Esophagus squamous epithelium (tissue), 4 donors: ENCODE measurements around the gene DLG2.

Experiments
- POLR2A ChIP-seq, 4 donors: fragments of 450-650 bp; IDR thresholded peaks; one replicate each; pipeline ENCODE4 v1.6.1; 2017; ENCODE audit warnings: antibody characterized with exemption in 4 of 4, mild to moderate bottlenecking in 4 of 4, moderate library complexity in 3 of 4
- TF ChIP-seq, protein P1 (sequence below), 6 experiments: fragments of 450-650 bp in 4 of 6; fragments of 200-600 bp in 2 of 6; sonication (generic) in 2 of 6; IDR thresholded peaks; one replicate each; pipeline ENCODE4 v1.5.1; 2016 to 2019; ENCODE audit warnings: antibody characterized with exemption in 6 of 6, mild to moderate bottlenecking in 4 of 6, moderate library complexity in 4 of 6

DNA sequence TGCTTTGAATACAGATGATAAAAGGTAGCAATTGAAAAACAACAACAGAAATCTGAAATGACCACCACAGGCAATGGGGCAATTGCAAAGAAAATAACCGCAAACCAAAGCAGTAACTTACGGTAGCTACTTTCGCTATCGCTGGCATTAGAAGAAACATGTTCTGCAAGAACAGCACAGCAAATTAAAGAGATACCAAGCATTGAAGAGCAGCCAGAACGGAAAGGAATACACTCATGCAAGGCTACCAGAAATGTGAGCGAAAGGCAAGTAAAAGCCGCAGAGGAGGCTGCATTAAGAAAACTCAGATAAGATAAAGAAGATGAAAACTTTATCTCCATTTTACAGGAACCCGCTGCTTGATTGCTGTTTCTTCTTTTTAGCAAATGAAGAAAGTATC, 2146.9 kb downstream of the DLG2 start:
- TF ChIP-seq, protein P1, sequence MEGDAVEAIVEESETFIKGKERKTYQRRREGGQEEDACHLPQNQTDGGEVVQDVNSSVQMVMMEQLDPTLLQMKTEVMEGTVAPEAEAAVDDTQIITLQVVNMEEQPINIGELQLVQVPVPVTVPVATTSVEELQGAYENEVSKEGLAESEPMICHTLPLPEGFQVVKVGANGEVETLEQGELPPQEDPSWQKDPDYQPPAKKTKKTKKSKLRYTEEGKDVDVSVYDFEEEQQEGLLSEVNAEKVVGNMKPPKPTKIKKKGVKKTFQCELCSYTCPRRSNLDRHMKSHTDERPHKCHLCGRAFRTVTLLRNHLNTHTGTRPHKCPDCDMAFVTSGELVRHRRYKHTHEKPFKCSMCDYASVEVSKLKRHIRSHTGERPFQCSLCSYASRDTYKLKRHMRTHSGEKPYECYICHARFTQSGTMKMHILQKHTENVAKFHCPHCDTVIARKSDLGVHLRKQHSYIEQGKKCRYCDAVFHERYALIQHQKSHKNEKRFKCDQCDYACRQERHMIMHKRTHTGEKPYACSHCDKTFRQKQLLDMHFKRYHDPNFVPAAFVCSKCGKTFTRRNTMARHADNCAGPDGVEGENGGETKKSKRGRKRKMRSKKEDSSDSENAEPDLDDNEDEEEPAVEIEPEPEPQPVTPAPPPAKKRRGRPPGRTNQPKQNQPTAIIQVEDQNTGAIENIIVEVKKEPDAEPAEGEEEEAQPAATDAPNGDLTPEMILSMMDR (IDR thresholded peaks at IDR 0.05) = no peak
- no peak for TF ChIP-seq POLR2A (IDR thresholded peaks at IDR 0.05)
